ENCODE results near the gene ZDHHC21. TPM values are rescaled to one million over a fixed set of nuclear protein-coding genes. Genes with fewer than 3 reads are reported as not detected.

Gene ZDHHC21
- total RNA-seq, 1 donor from 2014 or later = 22.5 TPM

DNA sequence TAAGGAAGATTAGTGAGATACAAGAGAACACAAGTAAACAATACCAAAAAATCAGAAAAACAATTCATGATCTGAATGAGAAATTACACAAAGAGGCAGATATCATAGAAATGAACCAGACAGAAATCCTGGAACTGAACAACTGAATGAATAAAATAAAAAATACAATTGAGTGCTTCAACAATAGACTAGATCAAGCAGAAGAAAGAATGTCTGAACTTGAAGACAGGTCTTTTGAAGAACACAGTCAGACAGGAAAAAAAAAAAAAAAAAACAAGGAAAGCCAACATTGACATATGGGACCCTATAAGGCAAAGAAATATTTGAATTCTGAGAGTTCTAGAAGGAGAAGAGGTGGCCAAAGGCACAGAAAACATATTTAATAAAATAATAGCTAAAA, 115.2 kb downstream of the ZDHHC21 start:
- H3K4me2 ChIP-seq = no peak overlapping the region
- Mint-ChIP-seq H3K4me1 (no peaks in the 10 kb centered on the region), H3K4me3 (no peak overlapping the region), H3K9me3 (peaks cover 32% of the 10 kb centered on the region), H3K27ac (no peak overlapping the region), H3K36me3 (peaks cover 3% of the 10 kb centered on the region), H3K27me3 (ENCODE audit: insufficient read depth, low read depth) (no peaks in the 10 kb centered on the region)
- no peaks in the 10 kb centered on the region for H3F3A ChIP-seq (ENCODE audit: low read depth)
- no peak overlapping the region for H3K4me3 ChIP-seq
- no peaks in the 10 kb centered on the region for H3K4me1 ChIP-seq
- H3K9me3 ChIP-seq (ENCODE audit: low read depth) = peaks cover 5% of the 10 kb centered on the region
- no peak for DNase-seq (ENCODE audit: low spot score)
- TF ChIP-seq EZH2phosphoT487 (IDR thresholded peaks at IDR 0.05) (no peak), EZH2 (IDR thresholded peaks at IDR 0.05) (no peak)
- TF ChIP-seq, protein P1, sequence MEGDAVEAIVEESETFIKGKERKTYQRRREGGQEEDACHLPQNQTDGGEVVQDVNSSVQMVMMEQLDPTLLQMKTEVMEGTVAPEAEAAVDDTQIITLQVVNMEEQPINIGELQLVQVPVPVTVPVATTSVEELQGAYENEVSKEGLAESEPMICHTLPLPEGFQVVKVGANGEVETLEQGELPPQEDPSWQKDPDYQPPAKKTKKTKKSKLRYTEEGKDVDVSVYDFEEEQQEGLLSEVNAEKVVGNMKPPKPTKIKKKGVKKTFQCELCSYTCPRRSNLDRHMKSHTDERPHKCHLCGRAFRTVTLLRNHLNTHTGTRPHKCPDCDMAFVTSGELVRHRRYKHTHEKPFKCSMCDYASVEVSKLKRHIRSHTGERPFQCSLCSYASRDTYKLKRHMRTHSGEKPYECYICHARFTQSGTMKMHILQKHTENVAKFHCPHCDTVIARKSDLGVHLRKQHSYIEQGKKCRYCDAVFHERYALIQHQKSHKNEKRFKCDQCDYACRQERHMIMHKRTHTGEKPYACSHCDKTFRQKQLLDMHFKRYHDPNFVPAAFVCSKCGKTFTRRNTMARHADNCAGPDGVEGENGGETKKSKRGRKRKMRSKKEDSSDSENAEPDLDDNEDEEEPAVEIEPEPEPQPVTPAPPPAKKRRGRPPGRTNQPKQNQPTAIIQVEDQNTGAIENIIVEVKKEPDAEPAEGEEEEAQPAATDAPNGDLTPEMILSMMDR (IDR thresholded peaks at IDR 0.05) = no peak
- no peak overlapping the region for H3K9ac ChIP-seq
- no peaks in the 10 kb centered on the region for H3K27me3 ChIP-seq
- no peak overlapping the region for H2AFZ ChIP-seq (replicated peaks)
- H4K20me1 ChIP-seq (ENCODE audit: low read depth) = no peaks in the 10 kb centered on the region
- no peak overlapping the region for H3K27ac ChIP-seq
- H3K36me3 ChIP-seq = no peaks in the 10 kb centered on the region
- H3K79me2 ChIP-seq (ENCODE audit: low read depth) = no peaks in the 10 kb centered on the region

DNA sequence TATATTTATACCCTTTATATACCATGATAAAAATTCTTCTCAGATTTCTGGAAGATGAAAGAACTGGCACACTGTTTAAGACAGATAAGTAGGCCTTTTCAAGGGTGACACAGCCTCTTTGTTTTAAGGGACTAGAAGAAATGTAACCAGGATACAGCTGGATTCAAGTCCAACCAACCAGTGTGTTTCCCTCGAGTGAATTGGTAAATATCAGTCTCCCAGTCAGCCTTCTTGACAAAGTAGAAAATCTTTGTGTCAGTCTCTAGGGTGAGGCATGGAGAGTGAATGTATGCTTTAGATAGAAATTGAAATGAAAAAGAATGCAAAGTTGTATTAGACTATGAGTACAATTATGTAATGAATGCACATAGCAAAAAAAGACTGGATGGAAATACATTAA, 119.1 kb downstream of the ZDHHC21 start:
- no peak for DNase-seq (ENCODE audit: low spot score)
- TF ChIP-seq EZH2phosphoT487 (IDR thresholded peaks at IDR 0.05) (no peak), EZH2 (IDR thresholded peaks at IDR 0.05) (no peak)
- TF ChIP-seq, protein P1 (IDR thresholded peaks at IDR 0.05) = no peak
- Histone ChIP-seq H3K9me3 (ENCODE audit: low read depth) (no peaks in the 10 kb centered on the region), H3K79me2 (ENCODE audit: low read depth) (no peaks in the 10 kb centered on the region), H3K27ac (no peak overlapping the region), H3K27me3 (no peaks in the 10 kb centered on the region), H3K4me2 (no peak overlapping the region), H3K4me3 (no peak overlapping the region), H3K36me3 (no peaks in the 10 kb centered on the region), H3K4me1 (no peaks in the 10 kb centered on the region), H3K9ac (no peak overlapping the region), H3F3A (ENCODE audit: low read depth) (no peaks in the 10 kb centered on the region), H4K20me1 (ENCODE audit: low read depth) (no peaks in the 10 kb centered on the region), H2AFZ (replicated peaks) (no peak overlapping the region)
- Mint-ChIP-seq H3K4me3 (no peak overlapping the region), H3K27ac (no peak overlapping the region), H3K27me3 (ENCODE audit: insufficient read depth, low read depth) (no peaks in the 10 kb centered on the region), H3K4me1 (no peaks in the 10 kb centered on the region), H3K9me3 (peaks cover 22% of the 10 kb centered on the region), H3K36me3 (no peaks in the 10 kb centered on the region)

DNA sequence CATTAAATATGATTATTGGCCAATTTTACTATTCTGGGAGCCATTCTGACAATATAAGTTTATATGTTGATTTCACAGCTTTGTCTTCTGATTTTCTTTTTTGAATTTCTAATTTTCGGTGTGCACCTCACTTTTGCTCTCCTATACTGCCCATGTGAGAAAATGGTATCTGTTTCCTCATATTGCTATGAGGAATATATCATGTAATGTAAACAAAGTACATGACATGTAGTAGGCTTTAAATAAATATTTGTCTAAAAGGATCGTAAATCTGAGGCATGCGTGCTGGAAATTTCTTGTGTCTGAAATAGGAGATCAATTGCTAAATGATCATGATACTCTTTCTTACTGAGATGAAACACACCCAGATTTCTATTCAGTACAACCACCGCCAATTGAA, 119.9 kb downstream of the ZDHHC21 start:
- H3K36me3 Mint-ChIP-seq = no peaks in the 10 kb centered on the region
- DNase-seq (ENCODE audit: low spot score) = no peak
- H3K27ac ChIP-seq = no peak overlapping the region
- no peaks in the 10 kb centered on the region for H3K27me3 ChIP-seq
- no peak overlapping the region for H2AFZ ChIP-seq (replicated peaks)
- H3K4me1 ChIP-seq = no peaks in the 10 kb centered on the region
- no peaks in the 10 kb centered on the region for H3K27me3 Mint-ChIP-seq (ENCODE audit: insufficient read depth, low read depth)
- H3K9ac ChIP-seq = no peak overlapping the region
- TF ChIP-seq EZH2 (IDR thresholded peaks at IDR 0.05) = no peak
- no peak for TF ChIP-seq EZH2phosphoT487 (IDR thresholded peaks at IDR 0.05)
- TF ChIP-seq, protein P1 (IDR thresholded peaks at IDR 0.05) = no peak
- H3F3A ChIP-seq (ENCODE audit: low read depth) = no peaks in the 10 kb centered on the region
- H3K79me2 ChIP-seq (ENCODE audit: low read depth) = no peaks in the 10 kb centered on the region
- no peak overlapping the region for H3K4me3 Mint-ChIP-seq
- H4K20me1 ChIP-seq (ENCODE audit: low read depth) = no peaks in the 10 kb centered on the region
- H3K9me3 Mint-ChIP-seq = peaks cover 18% of the 10 kb centered on the region
- H3K27ac Mint-ChIP-seq = no peak overlapping the region
- H3K36me3 ChIP-seq = no peaks in the 10 kb centered on the region
- no peaks in the 10 kb centered on the region for H3K4me1 Mint-ChIP-seq
- H3K4me3 ChIP-seq = no peak overlapping the region
- no peaks in the 10 kb centered on the region for H3K9me3 ChIP-seq (ENCODE audit: low read depth)
- no peak overlapping the region for H3K4me2 ChIP-seq
